ENCODE measurements around the gene ZCCHC2. TPM values are rescaled to one million over a fixed set of nuclear protein-coding genes. Genes with fewer than 3 reads are reported as not detected.
A peak's percentile ranks its signal among the peaks of the same experiment; 100 is the strongest.

Gene ZCCHC2
- total RNA-seq, 2 donors from 2014 or later = 45.4 to 50.4 TPM

DNA sequence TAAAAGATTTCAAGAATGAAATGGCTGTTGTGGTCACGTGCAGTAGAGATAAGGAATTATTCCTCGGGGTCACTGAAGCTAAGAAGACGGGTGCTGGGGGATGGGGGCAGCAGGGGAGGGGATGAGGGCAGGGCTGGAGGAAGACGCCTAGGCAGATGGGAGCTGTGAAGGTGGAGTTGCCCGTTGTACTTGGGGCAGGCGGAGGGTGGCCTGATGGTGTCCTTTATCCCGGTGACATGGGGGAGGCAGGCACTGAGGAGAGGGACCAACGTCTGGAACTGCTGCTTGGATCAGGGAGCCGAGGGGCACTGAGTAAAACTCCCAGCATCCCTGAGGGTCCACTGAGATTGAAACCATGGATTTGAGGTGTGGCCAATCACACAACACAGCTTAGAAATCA lies 64.9 kb downstream of the ZCCHC2 start:
- H3K27me3 Mint-ChIP-seq = peaks cover 4% of the 10 kb centered on the region
- H3K4me3 Mint-ChIP-seq = no peak overlapping the region
- peaks cover 20% of the 10 kb centered on the region for H3K36me3 Mint-ChIP-seq (ENCODE audit: low read depth)
- peaks cover 32% of the 10 kb centered on the region for H3K4me1 Mint-ChIP-seq
- H3K9me3 Mint-ChIP-seq = peaks cover 3% of the 10 kb centered on the region
- H3K27ac Mint-ChIP-seq = no peak overlapping the region
- no peak for ATAC-seq (replicated peaks)

GRCh38 chr18:62588217-62588616 lies 65.4 kb downstream of the ZCCHC2 start:
- Mint-ChIP-seq H3K27ac (no peak overlapping the region), H3K9me3 (peaks cover 3% of the 10 kb centered on the region), H3K36me3 (ENCODE audit: low read depth) (peaks cover 20% of the 10 kb centered on the region), H3K4me3 (no peak overlapping the region), H3K27me3 (peaks cover 4% of the 10 kb centered on the region), H3K4me1 (peaks cover 29% of the 10 kb centered on the region)
- no peak for ATAC-seq (replicated peaks)

- no peak for ATAC-seq (replicated peaks)
- Mint-ChIP-seq H3K27ac (no peak overlapping the region), H3K4me3 (no peak overlapping the region), H3K9me3 (peaks cover 3% of the 10 kb centered on the region), H3K4me1 (peaks cover 4% of the 10 kb centered on the region), H3K36me3 (ENCODE audit: low read depth) (peaks cover 4% of the 10 kb centered on the region), H3K27me3 (peaks cover 7% of the 10 kb centered on the region)
These were observed 68.2 kb downstream of the ZCCHC2 start for GRCh38 chr18:62590799-62591590.

DNA sequence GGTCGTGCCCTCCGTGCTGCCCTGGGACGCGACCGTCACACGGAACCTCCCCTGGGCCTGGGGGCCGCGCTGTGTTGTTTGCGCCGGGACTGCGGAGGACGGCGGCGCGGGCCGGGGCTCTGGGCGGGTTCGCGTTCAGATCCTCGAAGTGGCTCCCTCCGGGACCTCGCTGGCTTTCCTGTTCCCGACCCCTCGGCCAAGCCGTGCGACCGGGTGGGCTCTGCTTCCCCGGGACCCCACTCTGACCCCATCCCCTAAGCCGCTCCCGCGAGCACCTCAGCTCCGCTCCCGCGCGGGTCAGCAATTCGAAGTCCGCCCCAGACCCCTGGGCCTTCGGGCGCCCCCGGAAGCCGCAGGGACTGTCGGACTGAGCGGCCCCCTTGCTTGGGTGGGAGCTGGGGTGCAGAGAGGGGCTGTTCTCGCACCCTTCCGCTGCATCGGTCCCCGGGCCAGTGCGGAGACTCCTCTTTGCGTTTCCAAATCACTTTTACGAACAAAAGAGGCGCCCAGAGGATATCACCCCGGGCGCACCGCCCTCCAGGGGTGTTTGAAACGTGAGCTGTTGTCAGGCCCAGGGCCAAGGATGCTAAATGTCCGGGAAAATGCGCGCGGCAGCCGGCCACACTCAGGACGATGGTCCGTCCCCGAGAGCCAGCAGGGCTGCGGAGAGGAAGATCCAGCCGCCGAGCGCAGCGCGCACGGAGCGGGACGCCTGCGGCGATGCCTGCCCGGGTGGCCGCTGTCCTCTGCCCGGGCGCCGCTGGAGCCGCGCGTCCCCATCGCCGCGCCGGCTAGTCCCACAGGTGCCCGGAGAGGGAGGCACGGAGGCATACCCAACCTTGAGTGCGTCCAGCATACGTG lies 73.5 kb downstream of the ZCCHC2 start:
- Mint-ChIP-seq H3K4me1 (no peaks in the 10 kb centered on the region), H3K4me3 (no peak overlapping the region), H3K36me3 (ENCODE audit: low read depth) (no peaks in the 10 kb centered on the region), H3K27me3 (peaks cover 40% of the 10 kb centered on the region), H3K27ac (no peak overlapping the region), H3K9me3 (peaks cover 3% of the 10 kb centered on the region)
- ATAC-seq (replicated peaks) = no peak

GRCh38 chr18:62601871-62602270 lies 79.0 kb downstream of the ZCCHC2 start:
- H3K9me3 Mint-ChIP-seq = no peaks in the 10 kb centered on the region
- no peaks in the 10 kb centered on the region for H3K4me1 Mint-ChIP-seq
- H3K27me3 Mint-ChIP-seq = peaks cover 56% of the 10 kb centered on the region

DNA sequence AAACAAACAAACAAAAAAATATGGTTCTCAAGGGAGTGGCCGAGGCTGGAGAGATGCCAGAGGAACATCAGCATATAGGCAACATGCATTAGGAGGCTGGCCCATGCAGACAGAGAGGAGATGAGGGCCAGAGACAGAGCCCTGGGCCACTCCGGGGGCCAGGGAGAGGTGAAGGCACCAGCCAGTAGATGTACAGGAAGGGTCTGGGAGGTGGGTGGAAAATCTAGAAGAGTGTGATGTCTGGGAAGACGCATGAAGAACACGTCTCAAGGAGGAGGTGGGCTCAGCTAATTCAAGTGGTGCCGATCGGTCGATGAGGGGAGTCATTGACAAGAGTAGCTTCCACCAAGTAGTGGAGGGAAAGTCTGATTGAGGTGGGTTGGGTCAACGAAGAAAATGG lies 79.9 kb downstream of the ZCCHC2 start:
- Mint-ChIP-seq H3K27me3 (peaks cover 50% of the 10 kb centered on the region), H3K4me3 (no peak overlapping the region), H3K4me1 (no peaks in the 10 kb centered on the region), H3K27ac (no peak overlapping the region), H3K9me3 (no peaks in the 10 kb centered on the region), H3K36me3 (ENCODE audit: low read depth) (no peaks in the 10 kb centered on the region)
- ATAC-seq (replicated peaks) = no peak

More at GRCh38 chr18:62601871-62602270, 79.0 kb downstream of the ZCCHC2 start:
- no peaks in the 10 kb centered on the region for H3K36me3 Mint-ChIP-seq (ENCODE audit: low read depth)
- no peak overlapping the region for H3K4me3 Mint-ChIP-seq
- no peak for ATAC-seq (replicated peaks)
- H3K27ac Mint-ChIP-seq = no peak overlapping the region

DNA sequence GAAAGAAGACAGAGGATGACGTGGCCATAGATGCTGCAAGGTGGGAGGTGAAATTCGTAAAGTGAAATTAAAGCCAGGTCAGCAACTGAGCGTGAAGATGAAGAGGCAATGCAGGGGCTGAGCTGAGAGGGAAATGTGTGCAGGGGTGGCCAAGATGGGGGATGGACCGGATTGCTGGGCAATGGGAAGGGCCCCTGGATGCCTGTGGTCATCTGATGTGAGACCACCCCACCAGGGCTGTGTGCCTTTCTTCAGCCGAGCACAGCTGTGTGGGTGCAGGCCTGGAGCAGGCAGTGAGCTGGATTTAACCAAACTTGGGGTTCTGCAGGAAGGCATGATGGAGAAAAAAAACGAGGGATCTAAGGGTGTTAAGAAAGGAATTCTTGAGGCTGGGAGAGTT lies 80.4 kb downstream of the ZCCHC2 start:
- Mint-ChIP-seq H3K4me1 (no peaks in the 10 kb centered on the region), H3K27me3 (peaks cover 50% of the 10 kb centered on the region), H3K27ac (no peak overlapping the region), H3K36me3 (ENCODE audit: low read depth) (no peaks in the 10 kb centered on the region), H3K4me3 (no peak overlapping the region), H3K9me3 (no peaks in the 10 kb centered on the region)
- no peak for ATAC-seq (replicated peaks)

- no peak for ATAC-seq (replicated peaks)
- Mint-ChIP-seq H3K9me3 (no peaks in the 10 kb centered on the region), H3K4me3 (no peak overlapping the region), H3K27me3 (peaks cover 44% of the 10 kb centered on the region), H3K36me3 (ENCODE audit: low read depth) (no peaks in the 10 kb centered on the region), H3K4me1 (no peaks in the 10 kb centered on the region), H3K27ac (no peak overlapping the region)
These were observed 81.2 kb downstream of the ZCCHC2 start for GRCh38 chr18:62603979-62604378.

GRCh38 chr18:62605685-62606084 lies 82.9 kb downstream of the ZCCHC2 start:
- H3K27ac Mint-ChIP-seq = no peak overlapping the region
- H3K4me1 Mint-ChIP-seq = no peaks in the 10 kb centered on the region
- no peak overlapping the region for H3K4me3 Mint-ChIP-seq
- H3K9me3 Mint-ChIP-seq = no peaks in the 10 kb centered on the region
- no peak for ATAC-seq (replicated peaks)
- peaks cover 34% of the 10 kb centered on the region for H3K27me3 Mint-ChIP-seq
- no peaks in the 10 kb centered on the region for H3K36me3 Mint-ChIP-seq (ENCODE audit: low read depth)

GRCh38 chr18:62606106-62606505 lies 83.3 kb downstream of the ZCCHC2 start:
- Mint-ChIP-seq H3K4me3 (no peak overlapping the region), H3K27ac (no peak overlapping the region), H3K9me3 (no peaks in the 10 kb centered on the region), H3K4me1 (no peaks in the 10 kb centered on the region), H3K36me3 (ENCODE audit: low read depth) (no peaks in the 10 kb centered on the region), H3K27me3 (peaks cover 33% of the 10 kb centered on the region)
- no peak for ATAC-seq (replicated peaks)

DNA sequence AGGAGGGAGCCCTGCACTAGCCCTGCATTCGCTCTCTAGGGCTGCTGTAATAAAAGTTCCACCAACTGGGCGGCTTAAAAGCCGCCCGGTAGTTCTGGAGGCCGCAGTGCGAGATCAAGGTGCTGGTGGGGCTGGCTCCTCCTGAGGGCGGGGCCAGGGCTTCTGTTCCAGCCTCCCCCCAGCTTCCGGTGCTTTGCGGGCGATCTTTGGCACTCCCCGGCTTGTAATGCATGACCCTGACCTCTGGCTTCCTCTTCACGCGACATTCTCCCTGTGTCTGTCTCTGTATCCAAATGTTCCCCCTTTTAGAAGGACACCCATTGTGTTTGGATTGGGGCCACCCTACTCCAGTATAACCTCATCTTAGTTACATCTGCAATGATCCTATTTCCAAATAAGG lies 84.5 kb downstream of the ZCCHC2 start:
- H3K27ac Mint-ChIP-seq = no peak overlapping the region
- no peaks in the 10 kb centered on the region for H3K36me3 Mint-ChIP-seq (ENCODE audit: low read depth)
- peaks cover 24% of the 10 kb centered on the region for H3K27me3 Mint-ChIP-seq
- no peak for ATAC-seq (replicated peaks)
- H3K4me3 Mint-ChIP-seq = no peak overlapping the region
- no peaks in the 10 kb centered on the region for H3K4me1 Mint-ChIP-seq
- no peaks in the 10 kb centered on the region for H3K9me3 Mint-ChIP-seq

GRCh38 chr18:62607708-62608428 lies 85.0 kb downstream of the ZCCHC2 start:
- ATAC-seq (replicated peaks) = peak; percentile 19
- Mint-ChIP-seq H3K4me3 (no peak overlapping the region), H3K27ac (no peak overlapping the region), H3K9me3 (no peaks in the 10 kb centered on the region), H3K36me3 (ENCODE audit: low read depth) (no peaks in the 10 kb centered on the region), H3K27me3 (peaks cover 23% of the 10 kb centered on the region), H3K4me1 (no peaks in the 10 kb centered on the region)

DNA sequence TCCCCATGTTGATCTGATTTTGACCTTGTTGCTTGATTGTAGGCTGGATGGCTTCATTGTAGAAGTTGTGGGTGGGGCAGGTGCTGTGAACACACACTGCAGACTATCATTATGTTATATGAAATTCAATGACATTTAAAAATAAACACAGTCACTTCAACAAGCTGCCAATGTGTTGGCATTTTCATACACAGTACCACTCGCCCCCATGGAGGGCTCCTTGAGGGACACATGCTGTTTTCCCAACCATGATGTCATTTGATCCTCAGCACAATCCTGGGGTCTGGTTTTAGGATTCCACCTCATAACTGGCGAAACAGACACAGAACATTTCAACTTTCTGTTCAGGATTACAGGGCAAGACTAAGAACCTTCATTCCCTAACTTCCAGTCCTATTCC lies 86.9 kb downstream of the ZCCHC2 start:
- Mint-ChIP-seq H3K27ac (no peak overlapping the region), H3K9me3 (no peaks in the 10 kb centered on the region), H3K4me1 (no peaks in the 10 kb centered on the region), H3K36me3 (ENCODE audit: low read depth) (no peaks in the 10 kb centered on the region), H3K4me3 (no peak overlapping the region), H3K27me3 (peaks cover 16% of the 10 kb centered on the region)
- ATAC-seq (replicated peaks) = no peak

GRCh38 chr18:62610351-62610700 lies 87.5 kb downstream of the ZCCHC2 start:
- Mint-ChIP-seq H3K4me1 (no peaks in the 10 kb centered on the region), H3K9me3 (no peaks in the 10 kb centered on the region), H3K27ac (no peak overlapping the region), H3K4me3 (no peak overlapping the region), H3K27me3 (peaks cover 16% of the 10 kb centered on the region), H3K36me3 (ENCODE audit: low read depth) (no peaks in the 10 kb centered on the region)
- no peak for ATAC-seq (replicated peaks)
